HG02642 (cell line): ENCODE results near the gene LHPP.
"Not testable (repeated sequence)": the region's sequence is repeated elsewhere in the genome, so short reads cannot be mapped to it uniquely, and the experiment has no call there.

Source experiments
- ATAC-seq: cut with Tn5 transposase; IDR thresholded peaks from one replicate; pipeline ENCODE4 v1.9.1; 2021; ENCODE audit warnings: mild to moderate bottlenecking; ENCODE audit not compliant: unreplicated experiment, poor library complexity

Gene LHPP

DNA sequence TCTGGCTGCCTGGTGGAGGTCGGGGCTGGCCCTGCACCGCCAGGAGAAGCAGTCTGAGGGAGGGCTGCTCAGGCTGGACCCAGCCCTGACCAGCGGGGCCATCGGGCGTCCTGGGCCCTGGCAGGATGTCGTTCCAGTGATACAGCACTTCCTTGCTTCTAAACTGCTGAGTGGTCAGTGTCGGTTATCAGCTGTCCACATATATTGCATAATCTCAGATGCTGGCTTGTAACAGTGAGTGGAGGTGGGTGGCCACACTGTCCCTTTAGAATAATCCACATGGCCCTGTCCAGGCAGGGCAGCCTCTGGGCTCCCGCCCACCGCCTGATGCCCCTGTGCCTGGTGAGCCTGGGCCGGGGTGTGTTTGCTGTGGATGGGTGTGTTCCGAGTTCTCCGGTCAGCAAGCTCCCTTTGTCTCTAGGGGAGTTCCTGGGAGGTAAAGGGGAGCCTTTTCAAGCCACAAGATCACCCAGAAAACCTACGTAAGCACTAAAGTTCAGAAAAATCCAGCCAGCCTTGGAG lies 86.1 kb downstream of the LHPP start:
- no peak for ATAC-seq

GRCh38 chr10:124549171-124549570 lies 87.5 kb downstream of the LHPP start:
- ATAC-seq: not testable (repeated sequence)

DNA sequence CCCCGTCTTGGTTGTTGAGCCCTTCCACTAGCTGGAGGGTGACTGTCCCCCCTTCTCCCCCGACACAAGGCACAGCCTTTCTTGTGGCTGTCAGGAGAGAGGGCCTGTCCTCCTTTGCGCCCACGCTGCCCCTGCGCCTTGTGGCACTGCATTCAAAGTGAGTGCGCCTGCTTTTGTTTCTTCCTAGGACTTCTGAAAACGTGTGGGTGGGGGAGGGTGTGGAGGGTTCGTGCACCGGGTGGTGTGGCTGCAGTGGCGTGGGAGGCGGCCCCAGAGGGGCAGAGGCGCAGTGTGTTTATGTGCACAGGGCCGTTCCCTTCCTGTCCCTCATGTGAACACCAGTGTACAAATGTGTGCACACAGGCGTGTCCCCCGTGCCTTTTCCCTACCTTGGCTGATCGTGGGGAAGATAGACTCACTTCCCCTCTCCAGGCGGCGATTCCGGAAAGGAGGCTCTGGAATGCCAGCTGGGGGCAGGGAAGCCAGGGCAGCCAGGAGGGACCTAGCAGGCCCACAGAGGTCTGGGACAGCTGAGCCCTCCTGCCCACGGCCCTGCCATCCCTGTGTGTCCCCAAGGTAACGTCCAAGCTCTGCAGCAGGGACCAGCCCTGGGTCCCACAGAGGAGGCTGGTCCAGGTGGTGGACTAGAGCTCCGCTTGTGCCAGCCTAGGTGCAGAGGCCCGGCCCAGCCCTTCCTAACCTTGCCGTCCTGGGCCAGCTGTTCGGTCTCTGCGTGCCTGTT lies 88.8 kb downstream of the LHPP start:
- ATAC-seq: no peak

DNA sequence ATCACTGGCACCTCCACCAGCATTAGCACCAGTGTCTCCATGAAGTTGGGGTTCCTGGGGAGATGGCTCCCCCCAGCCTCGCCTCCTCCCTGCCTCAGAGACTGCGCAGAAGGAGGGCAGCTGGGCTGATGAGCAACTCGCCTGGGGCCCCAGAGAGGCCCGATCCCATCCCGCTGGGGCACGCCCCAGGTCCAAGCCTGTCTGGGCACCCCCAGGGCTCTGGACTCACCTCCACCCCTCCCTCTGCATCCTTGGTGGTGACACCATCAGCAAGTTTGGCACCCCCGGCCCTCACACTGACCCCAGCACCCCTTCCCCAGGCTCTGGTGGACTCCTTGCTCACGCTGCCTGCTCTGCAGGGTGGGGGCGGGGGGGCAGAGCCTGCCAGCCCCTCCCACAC lies 89.5 kb downstream of the LHPP start:
- ATAC-seq: no peak

GRCh38 chr10:124551755-124552154 lies 90.1 kb downstream of the LHPP start:
- no peak for ATAC-seq

GRCh38 chr10:124552691-124553276 lies 91.2 kb downstream of the LHPP start:
- ATAC-seq: no peak

DNA sequence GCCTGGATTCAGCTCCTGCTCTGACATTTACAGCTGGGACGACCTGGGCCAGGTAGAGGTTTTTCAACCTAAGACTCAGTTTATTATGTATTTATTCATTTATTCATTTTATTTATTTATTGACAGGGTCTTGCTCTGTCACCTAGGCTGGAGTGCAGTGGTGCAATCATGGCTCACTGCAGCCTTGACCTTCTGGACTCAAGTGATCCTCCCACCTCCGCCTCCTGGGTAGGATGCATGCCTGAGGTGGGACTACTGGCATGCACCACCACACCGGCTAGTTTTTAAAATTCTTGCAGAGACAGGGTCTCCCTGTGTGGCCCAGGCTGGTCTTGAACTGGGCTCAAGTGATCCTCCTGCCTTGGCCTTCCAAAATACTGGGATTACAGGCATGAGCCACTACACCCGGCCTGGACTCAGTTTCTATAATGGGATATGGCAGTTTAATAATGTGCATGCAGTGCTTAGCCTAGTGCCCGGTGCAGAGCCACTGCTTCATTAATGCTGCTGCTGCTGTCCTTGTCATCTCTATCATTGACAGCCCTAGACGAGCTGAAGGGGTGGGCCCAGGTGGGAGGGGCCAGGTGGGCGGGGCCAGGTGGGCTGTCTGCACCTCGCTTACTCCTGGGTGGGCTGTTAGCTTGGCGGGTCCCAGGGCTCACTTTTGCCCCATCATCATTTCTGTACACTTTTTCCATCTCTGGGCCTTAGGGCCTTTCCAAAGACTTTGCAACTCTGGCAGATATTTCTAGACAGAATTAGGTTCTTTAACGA lies 92.6 kb downstream of the LHPP start:
- ATAC-seq: no peak

DNA sequence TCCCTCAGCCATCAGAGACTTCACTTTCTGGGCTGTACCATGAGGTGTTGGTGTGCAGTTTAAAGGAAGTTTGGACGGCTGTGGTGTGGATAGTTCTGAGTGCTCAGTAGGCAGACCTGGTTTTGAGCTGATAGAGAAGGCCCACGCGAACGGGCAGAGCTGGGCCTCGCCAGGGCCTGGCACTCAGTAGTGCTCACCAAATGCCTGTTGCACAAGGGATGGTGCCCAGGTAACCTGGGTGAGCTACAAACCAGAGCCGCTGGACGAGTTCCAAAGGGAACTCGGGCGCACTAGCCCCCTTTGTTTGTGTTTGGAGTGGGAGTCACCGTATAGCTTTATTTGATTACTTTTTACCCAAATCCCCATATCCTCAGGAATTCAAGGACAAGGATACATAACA lies 95.5 kb downstream of the LHPP start:
- ATAC-seq: no peak

GRCh38 chr10:124557648-124558338 lies 96.2 kb downstream of the LHPP start:
- ATAC-seq: no peak

DNA sequence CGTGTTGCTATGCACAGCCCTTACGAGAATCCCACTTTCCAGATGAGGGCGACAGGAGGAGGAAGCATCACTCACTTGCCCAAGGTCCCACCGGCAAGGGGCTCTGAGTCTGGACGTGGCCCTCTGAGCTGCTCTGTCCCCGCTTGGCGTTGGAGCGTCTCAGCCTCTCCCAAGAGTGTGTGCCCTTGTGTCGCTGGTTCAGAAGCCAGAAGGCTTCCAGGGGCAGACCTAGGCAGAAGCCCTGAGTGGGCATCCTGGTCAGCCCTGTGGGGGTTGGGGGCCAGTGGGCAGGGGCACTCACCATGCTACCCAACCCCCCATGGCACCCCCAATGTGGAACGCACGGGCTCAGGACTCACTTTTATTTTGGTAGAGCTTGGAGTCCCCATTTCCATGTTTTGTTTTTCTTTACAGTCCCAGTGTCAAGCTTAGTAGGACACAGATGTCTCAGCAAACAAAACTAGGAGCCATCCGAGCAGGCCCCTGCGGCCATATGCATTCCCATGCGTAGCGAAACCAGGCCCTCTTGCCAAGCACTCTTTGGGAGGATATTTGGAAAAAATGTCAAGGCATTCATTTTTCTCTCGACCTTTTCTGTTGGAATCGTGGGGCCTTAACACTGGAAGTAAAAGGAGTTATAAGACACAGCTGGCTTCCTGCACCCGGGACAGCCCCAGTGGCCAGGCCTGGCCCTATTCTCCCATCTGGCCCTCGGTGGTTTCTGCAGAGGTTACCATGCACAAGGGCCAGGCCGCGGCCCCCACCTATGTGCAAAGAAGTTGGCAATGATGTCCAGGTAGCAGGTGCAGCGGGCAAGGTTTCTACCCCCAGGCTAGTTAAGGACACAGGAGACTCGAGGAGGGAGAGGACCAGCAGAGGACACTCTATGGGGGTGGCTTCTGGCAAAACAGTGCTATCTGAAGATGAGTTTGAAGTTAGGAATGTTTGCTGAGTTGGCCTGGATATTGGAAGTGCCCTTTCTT lies 97.0 kb downstream of the LHPP start:
- ATAC-seq: no peak

DNA sequence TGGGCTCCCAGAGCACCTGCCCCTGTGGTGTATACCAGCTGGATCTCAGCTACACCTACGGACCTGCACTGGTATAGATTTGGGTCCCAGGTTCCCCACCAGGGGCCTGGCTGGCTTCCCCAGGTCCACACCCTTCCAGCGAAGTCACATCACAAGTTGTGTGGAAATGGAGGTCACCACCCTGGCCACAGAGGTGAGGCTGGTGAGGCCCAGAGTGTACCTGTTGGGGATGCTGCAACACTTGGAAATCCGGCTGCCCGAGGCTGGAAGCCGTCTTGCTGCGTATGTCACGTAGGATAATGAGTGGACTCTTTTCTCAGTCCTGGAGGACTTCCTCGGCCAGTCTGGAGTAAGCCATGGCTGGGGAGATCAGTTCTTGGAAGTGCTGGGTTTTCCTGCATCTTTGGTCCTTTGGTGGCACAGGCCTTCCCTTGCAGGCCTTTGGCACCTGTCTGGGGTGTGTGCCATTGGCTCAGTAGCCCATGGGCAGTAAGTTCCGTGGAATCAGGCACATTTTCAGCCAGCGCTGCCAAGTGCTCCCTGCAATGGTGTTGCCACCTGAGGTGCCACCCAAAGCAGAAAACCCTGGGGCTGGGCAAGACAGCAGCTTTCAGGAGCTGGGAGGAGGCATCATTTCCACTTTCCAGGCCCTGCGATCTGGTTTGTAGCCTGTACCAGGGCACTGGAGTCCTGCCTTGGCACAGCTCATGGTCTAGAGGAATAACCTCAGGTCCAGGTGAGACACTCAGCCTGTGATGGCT lies 97.9 kb downstream of the LHPP start:
- no peak for ATAC-seq

- no peak for ATAC-seq
Measured at GRCh38 chr10:124560377-124561105, 98.9 kb downstream of the LHPP start.

GRCh38 chr10:124561206-124561605 lies 99.6 kb downstream of the LHPP start:
- no peak for ATAC-seq

- no peak for ATAC-seq
Measured at GRCh38 chr10:124562425-124563060, 100.9 kb downstream of the LHPP start.

GRCh38 chr10:124563320-124564040 lies 101.9 kb downstream of the LHPP start:
- no peak for ATAC-seq

- ATAC-seq: no peak
Measured at GRCh38 chr10:124564881-124565280, 103.3 kb downstream of the LHPP start.
